Kidney (tissue), 14 donors: Measurements from ENCODE around the gene TRIO. TPM values are rescaled to one million over a fixed set of nuclear protein-coding genes. Genes with fewer than 3 reads are reported as not detected.

Experiments
- DNase-seq, 5 donors: peaks; one replicate each; pipeline ENCODE4 v3.0.0-alpha.2; 2013 to 2020
- FAIRE-seq: peaks from 2 replicates; lab custom pipeline; 2012; peaks lifted over from hg19 to GRCh38; lab: Jason Lieb, UNC
- H3K27ac ChIP-seq, 2 donors: one replicate each; pipeline ENCODE4 v1.7.0; 2013; ENCODE audit warnings: low read depth in 2 of 2, low read length in 2 of 2, inconsistent platforms in 1 of 2
- H3K27me3 ChIP-seq: one replicate; pipeline ENCODE4 v1.7.1; 2013; ENCODE audit warnings: low read length, inconsistent platforms; ENCODE audit not compliant: control insufficient read depth, insufficient read depth
- H3K36me3 ChIP-seq, 3 donors: one replicate each; pipeline versions ENCODE4 v1.7.0 to v1.7.1; 2013; ENCODE audit warnings: low read length in 3 of 3, control low read depth in 1 of 3, inconsistent platforms in 1 of 3; ENCODE audit not compliant: insufficient read depth in 3 of 3, control insufficient read depth in 2 of 3
- H3K4me1 ChIP-seq, 3 donors: one replicate each; pipeline versions ENCODE4 v1.7.0 to v1.7.1; 2013; ENCODE audit warnings: low read length in 3 of 3, inconsistent platforms in 1 of 3, low read depth in 1 of 3; ENCODE audit not compliant: control insufficient read depth in 2 of 3, insufficient read depth in 2 of 3
- H3K4me3 ChIP-seq, 3 donors: one replicate each; pipeline versions ENCODE4 v1.7.0 to v1.8.1; 2013; ENCODE audit warnings: low read length in 3 of 3, control low read depth in 1 of 3, inconsistent platforms in 1 of 3
- H3K9ac ChIP-seq, 3 donors: one replicate each; pipeline versions ENCODE4 v1.7.0 to v1.7.1; 2013; ENCODE audit warnings: low read length in 3 of 3, control low read depth in 1 of 3, inconsistent platforms in 1 of 3
- H3K9me3 ChIP-seq, 3 donors: one replicate each; pipeline versions ENCODE4 v1.7.0 to v1.7.1; 2013; ENCODE audit warnings: low read length in 3 of 3, control low read depth in 1 of 3, inconsistent platforms in 1 of 3; ENCODE audit not compliant: control insufficient read depth in 2 of 3, insufficient read depth in 1 of 3
- CTCF ChIP-seq: IDR thresholded peaks from 3 replicates; pipeline ENCODE4 v1.5.1; 2012; ENCODE audit warnings: mild to moderate bottlenecking, moderate library complexity, borderline replicate concordance; ENCODE audit not compliant: insufficient read depth; ENCODE audit errors: extremely low read depth
- intact Hi-C: fragments of 100-400 bp; cut with DNase I; formaldehyde crosslinking; loops from one replicate; pipeline ENCODE4 v1.11.1; 2022
- polyA plus RNA-seq: library from polyadenylated mRNA; stranded (reverse); fragments of 350-450 nt; fragmentation: Illumina TruSeq; extraction: RNeasy Lipid Tissue Mini Kit (QIAGEN cat#74804); gene quantifications from one replicate; pipeline ENCODE4 v1.2.3, GENCODE V29; 2014; ENCODE audit warnings: low read depth, low replicate concordance; ENCODE audit not compliant: insufficient read depth
- total RNA-seq: library from RNA; stranded (reverse); fragmentation: NEBNext Ultra II Directional; extraction: Animal tissue kit (Norgen Biotek cat#: 25700); gene quantifications from one replicate; pipeline ENCODE4 v1.2.1, GENCODE V29; 2021
- donor health status: control.
- donor health status: control.
- donor health status: control.
- donor health status: control.
- donor health status: control.
- donor health status: DM: yes; HTN: yes; CAD: no.
- donor health status: Normal renal cell carcinoma (clear cell type).

The TRIO gene
- total and polyA plus RNA-seq, 2 donors from 2014 or later = 9.5 to 149 TPM

GRCh38 chr5:14121552-14121951 is 21.6 kb upstream of the TRIO start:
- no peak for TF ChIP-seq CTCF
- FAIRE-seq = no peak
- intact Hi-C loops = no loop called here
- H3K4me1 ChIP-seq = no peaks in the 10 kb centered on the region
- H3K36me3 ChIP-seq = no peaks in the 10 kb centered on the region
- H3K27me3 ChIP-seq = no peaks in the 10 kb centered on the region
- H3K27ac ChIP-seq = no peak overlapping the region
- no peak for DNase-seq
- H3K9me3 ChIP-seq = no peaks in the 10 kb centered on the region
- no peak overlapping the region for H3K4me3 ChIP-seq
- no peak overlapping the region for H3K9ac ChIP-seq

DNA sequence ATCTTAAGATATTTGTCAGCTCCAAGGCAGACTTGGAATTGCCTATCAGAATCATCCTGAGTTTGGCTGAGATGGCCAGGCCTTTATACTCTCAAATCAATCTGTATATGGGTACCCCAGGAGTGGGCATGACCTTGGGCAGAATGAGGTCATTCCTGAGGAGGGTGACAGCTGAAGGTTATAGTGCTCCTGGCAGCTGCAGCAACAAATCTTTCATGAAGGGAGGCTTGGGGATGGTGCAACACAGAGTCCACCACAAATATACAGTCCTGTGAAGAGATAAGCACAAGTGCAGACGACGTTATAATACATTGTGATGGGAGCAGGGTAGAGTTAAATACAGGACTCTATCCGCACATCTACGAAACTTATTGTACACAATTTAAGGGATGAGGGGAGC is 21.1 kb upstream of the TRIO start:
- Histone ChIP-seq H3K27ac (no peak overlapping the region), H3K27me3 (no peaks in the 10 kb centered on the region), H3K4me3 (no peak overlapping the region), H3K36me3 (no peaks in the 10 kb centered on the region), H3K9ac (no peak overlapping the region), H3K9me3 (no peaks in the 10 kb centered on the region), H3K4me1 (no peaks in the 10 kb centered on the region)
- no peak for FAIRE-seq
- intact Hi-C loops = no loop called here
- no peak for TF ChIP-seq CTCF
- DNase-seq = no peak

- H3K9me3 ChIP-seq = no peaks in the 10 kb centered on the region
- FAIRE-seq = no peak
- TF ChIP-seq CTCF = no peak
These were observed 19.6 kb upstream of the TRIO start for GRCh38 chr5:14123551-14123950.

DNA sequence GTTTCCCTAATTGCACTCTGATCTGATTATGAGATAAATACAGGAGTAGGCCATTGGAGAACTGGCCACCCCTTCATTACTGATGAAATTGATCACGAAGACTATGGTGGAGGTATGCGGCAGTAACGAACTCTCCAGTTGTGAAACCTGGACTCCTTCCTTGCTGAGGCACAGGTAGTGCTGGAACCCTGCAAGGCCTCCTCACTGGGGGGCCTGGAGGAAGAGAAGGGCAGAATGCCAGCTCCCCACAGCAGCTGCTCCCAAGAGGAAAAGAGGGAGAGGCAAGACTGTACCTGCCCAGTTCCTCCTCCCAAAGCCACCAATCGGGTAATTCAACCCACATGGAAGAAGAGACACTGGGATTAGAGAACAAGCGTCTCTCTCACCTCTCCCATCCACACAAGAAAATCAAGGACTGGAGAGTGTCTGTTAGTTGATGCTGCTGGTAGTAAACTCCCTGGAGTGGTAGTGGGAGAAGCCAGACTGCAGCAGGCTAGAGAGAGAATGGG is 19.1 kb upstream of the TRIO start:
- FAIRE-seq (no peak), DNase-seq (no peak)
- no peak overlapping the region for H3K9ac ChIP-seq
- H3K9me3 ChIP-seq = no peaks in the 10 kb centered on the region
- TF ChIP-seq CTCF = no peak
- no peaks in the 10 kb centered on the region for H3K36me3 ChIP-seq
- H3K4me3 ChIP-seq = no peak overlapping the region
- no peaks in the 10 kb centered on the region for H3K27me3 ChIP-seq
- intact Hi-C loops = no loop called here
- H3K27ac ChIP-seq = no peak overlapping the region
- H3K4me1 ChIP-seq = no peaks in the 10 kb centered on the region

More at GRCh38 chr5:14123551-14123950, 19.6 kb upstream of the TRIO start:
- Histone ChIP-seq H3K27me3 (no peaks in the 10 kb centered on the region), H3K36me3 (no peaks in the 10 kb centered on the region), H3K9ac (no peak overlapping the region), H3K4me1 (no peaks in the 10 kb centered on the region), H3K4me3 (no peak overlapping the region), H3K27ac (no peak overlapping the region)
- no peak for DNase-seq
- intact Hi-C loops = no loop called here
